GM18867 (cell line): ENCODE data around the gene COX7A2.

Experiments
- ATAC-seq: cut with Tn5 transposase; IDR thresholded peaks from one replicate; pipeline ENCODE4 v1.9.1; 2021; ENCODE audit warnings: mild to moderate bottlenecking, moderate library complexity; ENCODE audit not compliant: unreplicated experiment

COX7A2 gene

GRCh38 chr6:75243333-75244062, at the start of gene COX7A2:
Gene COX7A2 (minus strand): TSS chr6:75243801. CDS start chr6:75243734, 67 bp downstream.
- peak; percentile 95 for ATAC-seq

DNA sequence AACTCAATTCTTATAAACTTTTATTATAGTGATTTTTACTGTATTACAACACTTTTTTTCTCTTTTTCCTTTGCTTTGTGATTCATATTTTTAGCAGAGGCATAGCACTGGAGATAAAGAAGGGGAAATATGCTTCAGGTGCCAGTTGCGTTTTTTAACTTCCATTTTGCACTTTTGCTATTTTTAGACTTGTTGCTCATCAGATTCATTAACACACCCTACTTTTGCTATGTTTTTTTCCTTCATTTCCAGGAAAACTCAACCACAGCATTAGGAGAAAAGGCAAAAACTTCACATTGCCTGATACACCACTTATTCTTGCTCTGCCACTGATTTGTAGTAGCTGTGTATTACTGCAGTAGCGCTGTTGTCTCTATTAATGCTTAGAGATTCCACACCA, 49.0 kb upstream of the COX7A2 start:
- ATAC-seq = no peak

- no peak for ATAC-seq
These were observed 48.1 kb upstream of the COX7A2 start for GRCh38 chr6:75291744-75292143.

- no peak for ATAC-seq
These were observed 47.7 kb upstream of the COX7A2 start for GRCh38 chr6:75291331-75291730.

DNA sequence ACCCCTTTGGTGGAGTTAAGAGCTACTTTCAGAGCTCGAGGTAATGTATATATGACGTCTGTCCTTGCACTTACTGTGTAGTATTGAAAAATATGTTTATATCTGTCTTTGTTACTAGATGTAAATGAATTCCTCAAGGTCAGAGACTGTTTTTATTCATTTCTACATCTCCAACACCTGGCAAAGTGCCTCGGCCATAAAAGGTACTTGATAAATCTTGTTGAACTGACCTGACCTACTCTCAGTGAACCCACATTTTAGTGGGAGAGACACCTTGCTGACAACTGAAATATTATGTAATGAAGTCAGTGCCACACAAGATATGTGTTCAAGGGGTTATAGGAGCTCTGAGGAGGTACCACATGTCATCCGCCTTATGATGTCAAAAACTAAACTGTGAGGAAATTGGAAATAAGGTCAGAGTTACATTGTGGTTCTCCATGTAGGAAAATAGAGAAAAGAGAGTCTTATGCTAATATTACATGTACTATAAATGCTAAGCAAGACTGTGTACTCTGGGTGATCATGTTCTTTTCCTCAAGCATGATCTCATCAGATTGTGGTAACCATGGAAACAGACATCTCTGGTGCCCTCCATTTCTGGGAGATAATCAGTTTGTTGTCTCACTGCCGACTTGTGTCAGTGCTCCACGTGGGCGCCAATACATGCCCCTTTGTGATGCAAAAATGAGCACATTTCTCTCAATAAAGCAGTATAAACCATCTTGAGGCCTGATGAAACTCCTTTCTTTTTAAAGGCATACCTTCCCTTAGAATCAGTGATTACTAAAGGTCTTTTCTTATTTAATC, 46.7 kb upstream of the COX7A2 start:
- ATAC-seq = no peak

- ATAC-seq = no peak
These were observed 44.4 kb upstream of the COX7A2 start for GRCh38 chr6:75288023-75288422.

- no peak for ATAC-seq
These were observed 43.8 kb upstream of the COX7A2 start for GRCh38 chr6:75287424-75287823.

GRCh38 chr6:75286955-75287354, 43.4 kb upstream of the COX7A2 start:
- no peak for ATAC-seq

- ATAC-seq = peak; percentile 18
These were observed 41.7 kb upstream of the COX7A2 start for GRCh38 chr6:75285283-75285639.

GRCh38 chr6:75284632-75285282, 41.2 kb upstream of the COX7A2 start, which contains the start of gene TMEM30A:
Gene TMEM30A (minus strand): TSS chr6:75284792. CDS start chr6:75284638, 154 bp downstream.
- peak; percentile 89 for ATAC-seq

- ATAC-seq = no peak
These were observed 40.5 kb upstream of the COX7A2 start for GRCh38 chr6:75283907-75284631.

- no peak for ATAC-seq
These were observed 39.1 kb upstream of the COX7A2 start for GRCh38 chr6:75282706-75283105.

- ATAC-seq = no peak
These were observed 38.1 kb upstream of the COX7A2 start for GRCh38 chr6:75281653-75282052.

DNA sequence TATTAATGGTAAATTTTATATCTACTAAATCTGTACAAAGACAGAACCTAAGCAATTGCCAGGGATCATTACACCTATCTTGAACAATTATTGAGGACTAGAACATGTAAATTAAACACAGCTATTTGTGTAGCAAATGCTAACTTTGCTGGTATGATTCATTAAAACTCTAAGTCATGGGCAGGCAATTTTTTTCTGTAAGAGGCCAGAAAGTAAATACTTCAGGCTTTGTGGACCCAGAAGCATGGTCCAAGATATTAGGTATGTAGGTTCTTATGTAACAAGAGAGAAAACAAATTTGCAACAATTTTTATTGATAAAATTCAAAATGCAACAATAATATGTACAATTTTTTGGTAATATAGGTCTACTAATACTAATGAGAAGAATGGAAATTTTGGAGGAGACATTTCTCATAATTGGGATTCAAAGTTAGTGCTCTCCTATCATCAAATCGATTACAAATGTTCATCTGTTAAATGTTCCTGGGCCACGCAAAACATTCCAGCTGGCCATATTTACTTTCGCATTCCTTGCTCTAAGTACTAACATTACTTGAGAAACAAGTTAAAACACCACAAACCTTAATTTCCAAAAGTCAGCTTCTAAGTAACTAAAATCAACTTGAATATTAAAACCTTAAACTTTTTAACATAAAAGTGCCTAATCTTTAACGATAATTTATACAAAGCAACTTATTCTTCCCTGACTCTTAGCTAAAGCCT, 36.7 kb upstream of the COX7A2 start:
- ATAC-seq = no peak

DNA sequence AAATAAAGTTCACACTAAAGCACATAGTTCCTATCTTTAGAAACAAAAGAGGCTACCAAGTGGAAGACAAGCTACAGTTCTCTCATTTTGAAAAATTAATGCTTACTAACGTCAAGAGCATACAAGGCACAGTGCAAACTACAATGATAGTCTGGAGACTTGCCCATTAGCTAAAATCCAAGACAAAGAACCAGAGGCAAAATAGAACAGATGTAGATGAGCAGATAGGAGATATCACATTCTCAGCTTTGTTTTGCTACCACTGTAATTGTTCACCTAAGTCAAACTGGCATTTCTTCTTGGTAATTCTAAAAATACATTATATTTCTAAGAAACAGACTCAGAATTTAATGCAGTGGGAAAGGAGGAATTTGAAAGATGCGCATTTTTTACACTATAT, 35.8 kb upstream of the COX7A2 start:
- ATAC-seq = no peak

- no peak for ATAC-seq
These were observed 35.0 kb upstream of the COX7A2 start for GRCh38 chr6:75278474-75279077.

GRCh38 chr6:75275067-75275466, 31.5 kb upstream of the COX7A2 start:
- ATAC-seq = no peak

DNA sequence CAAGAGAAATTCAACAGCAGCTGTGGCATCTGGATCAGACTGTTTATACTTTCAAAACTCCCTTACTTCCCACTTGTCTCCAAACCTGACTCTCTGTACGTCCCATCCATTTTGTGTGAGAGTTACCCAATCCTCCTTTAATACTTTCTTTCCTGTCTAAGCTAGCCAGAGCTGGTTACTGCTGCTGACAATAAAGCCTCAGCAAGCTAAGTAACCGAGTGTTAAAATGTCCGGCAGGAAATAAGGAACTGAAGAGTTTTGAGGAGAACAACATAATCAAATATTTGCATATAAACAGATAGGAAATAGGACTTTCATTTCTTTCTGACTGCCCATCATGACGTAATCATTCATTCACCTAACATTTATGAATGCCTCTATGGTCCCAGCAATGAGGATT, 29.4 kb upstream of the COX7A2 start:
- no peak for ATAC-seq

DNA sequence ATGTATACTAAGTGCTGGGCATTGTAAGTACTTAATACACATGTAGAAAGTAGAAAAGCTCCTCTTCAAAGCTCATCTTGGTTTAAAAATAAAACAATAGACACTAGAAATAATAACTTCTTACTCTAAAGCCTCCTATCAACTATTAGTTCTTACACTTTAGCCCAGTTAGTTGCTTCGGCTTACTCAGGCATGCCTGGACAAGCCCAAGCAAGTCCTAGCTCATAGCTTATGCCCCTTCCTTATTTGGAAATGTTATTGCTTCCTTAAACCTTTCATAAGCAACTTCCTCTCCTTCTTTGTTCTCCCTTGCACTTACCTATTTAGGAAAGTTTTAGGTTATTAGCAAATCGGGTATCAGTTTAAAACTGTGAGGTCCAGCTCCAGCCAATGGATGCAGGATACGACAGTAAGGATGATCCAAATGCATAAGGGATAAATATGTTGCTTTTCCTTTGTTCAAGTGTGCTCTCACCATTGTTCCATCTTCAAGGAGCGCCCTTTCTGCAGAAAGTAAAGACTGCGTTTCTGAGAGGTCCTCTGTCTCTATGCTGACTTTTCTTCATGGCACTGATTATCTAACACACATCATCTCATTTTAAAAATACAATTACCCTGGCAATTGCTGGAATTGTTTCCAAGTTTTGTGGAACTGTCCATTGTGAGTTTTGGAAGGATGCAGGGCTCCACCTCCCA, 28.7 kb upstream of the COX7A2 start:
- no peak for ATAC-seq
